Endothelial cell of umbilical vein (primary cell): ENCODE data around the gene RPRD2. TPM values are rescaled to one million over a fixed set of nuclear protein-coding genes. Genes with fewer than 3 reads are reported as not detected.

Experiments used
- BruUV-seq: library from RNA; stranded (reverse); fragments of 400-500 nt; replicated peaks from 2 replicates; lab custom pipeline; 2021; lab: Mats Ljungman, UMichigan
- CTCF ChIA-PET: fragments of 300-600, 350-600 bp; sonication (Branson Sonifier 250); formaldehyde crosslinking; loops from one replicate; lab custom pipeline; 2021; ENCODE audit warnings: antibody characterized with exemption, inconsistent platforms; lab: Charles Lee
- POLR2A ChIA-PET: fragments of 300-600, 350-600 bp; sonication (Branson Sonifier 250); formaldehyde crosslinking; loops from one replicate; lab custom pipeline; 2021; ENCODE audit warnings: antibody characterized with exemption, inconsistent platforms; lab: Charles Lee
- DNase-seq: peaks from one replicate; pipeline ENCODE4 v3.0.0-alpha.2; 2011; ENCODE audit warnings: low read depth, low spot score
- FAIRE-seq: peaks from 2 replicates; lab custom pipeline; 2011; peaks lifted over from hg19 to GRCh38; lab: Jason Lieb, UNC
- H2AFZ ChIP-seq: 2 replicates; pipeline ENCODE4 v1.6.0; 2012; ENCODE audit warnings: low read depth, low read length, control low read depth, inconsistent platforms
- H3K27ac ChIP-seq: 2 replicates; pipeline ENCODE4 v1.5.1; 2011; ENCODE audit warnings: low read depth, mild to moderate bottlenecking, control low read depth, low read length, moderate library complexity; ENCODE audit not compliant: insufficient read depth
- H3K27me3 ChIP-seq, 2 experiments: 2 replicates each; pipeline versions ENCODE4 v1.6.0 to v1.6.1; 2011; ENCODE audit warnings: low read length in 2 of 2, mixed read lengths in 1 of 2; ENCODE audit not compliant: control insufficient read depth in 2 of 2, insufficient read depth in 2 of 2
- H3K36me3 ChIP-seq, 2 experiments: 2 replicates in 1 of 2; 3 replicates in 1 of 2; pipeline ENCODE4 v1.5.1; 2011; ENCODE audit warnings: low read length in 2 of 2, mild to moderate bottlenecking in 1 of 2, moderate library complexity in 1 of 2; ENCODE audit not compliant: control insufficient read depth in 2 of 2, insufficient read depth in 2 of 2; ENCODE audit errors: extremely low read depth in 1 of 2
- H3K4me1 ChIP-seq: 3 replicates; pipeline ENCODE4 v1.5.1; 2011; ENCODE audit warnings: mild to moderate bottlenecking, low read length; ENCODE audit not compliant: control insufficient read depth, insufficient read depth; ENCODE audit errors: extremely low read depth
- H3K4me2 ChIP-seq: 2 replicates; pipeline ENCODE4 v1.6.1; 2011; ENCODE audit warnings: low read length, control low read depth, mixed read lengths; ENCODE audit not compliant: insufficient read depth
- H3K4me3 ChIP-seq, 3 experiments: fragments of 200-600 bp in 1 of 3; sonication (generic), shearing (Covaris generic) in 1 of 3; replicated peaks in 1 of 3; 2 replicates each; pipeline ENCODE4 v1.5.1; 2011 to 2016; ENCODE audit warnings: control low read depth in 3 of 3, low read length in 3 of 3, mild to moderate bottlenecking in 2 of 3, inconsistent platforms in 1 of 3, low read depth in 1 of 3, moderate library complexity in 1 of 3; ENCODE audit not compliant: insufficient read depth in 1 of 3
- H3K79me2 ChIP-seq: 2 replicates; pipeline ENCODE4 v1.6.0; 2012; ENCODE audit warnings: low read length, inconsistent platforms; ENCODE audit not compliant: control insufficient read depth, insufficient read depth
- H3K9ac ChIP-seq: replicated peaks from 2 replicates; pipeline ENCODE3; 2011; ENCODE audit warnings: low read length, control low read depth; ENCODE audit not compliant: insufficient read depth; ENCODE audit errors: extremely low read depth
- H3K9me1 ChIP-seq: replicated peaks from 3 replicates; pipeline ENCODE4 v1.6.0; 2011; ENCODE audit warnings: mild to moderate bottlenecking, low read length; ENCODE audit not compliant: control insufficient read depth, insufficient read depth; ENCODE audit errors: extremely low read depth
- H3K9me3 ChIP-seq: replicated peaks from 2 replicates; pipeline ENCODE4 v1.5.1; 2012; ENCODE audit warnings: low read length, inconsistent platforms; ENCODE audit not compliant: control insufficient read depth, insufficient read depth
- H4K20me1 ChIP-seq: replicated peaks from 2 replicates; pipeline ENCODE3; 2011; ENCODE audit warnings: mild to moderate bottlenecking, low read length; ENCODE audit not compliant: control insufficient read depth, insufficient read depth; ENCODE audit errors: extremely low read depth
- EZH2 ChIP-seq: IDR thresholded peaks from 2 replicates; pipeline ENCODE4 v1.6.1; 2012; ENCODE audit warnings: borderline replicate concordance, low read depth, mild to moderate bottlenecking, moderate library complexity, low read length, inconsistent platforms; ENCODE audit not compliant: severe bottlenecking
- FOS ChIP-seq: IDR thresholded peaks from 2 replicates; pipeline ENCODE4 v1.6.1; 2011; ENCODE audit warnings: mild to moderate bottlenecking, low read length, moderate library complexity, borderline replicate concordance; ENCODE audit not compliant: insufficient read depth
- GATA2 ChIP-seq: IDR thresholded peaks from 2 replicates; pipeline ENCODE4 v1.7.0; 2011; ENCODE audit warnings: low read depth, mild to moderate bottlenecking, moderate library complexity, mixed read lengths, low read length; ENCODE audit not compliant: insufficient read length, insufficient read depth
- JUN ChIP-seq: IDR thresholded peaks from 2 replicates; pipeline ENCODE4 v1.6.1; 2011; ENCODE audit warnings: borderline replicate concordance, low read depth; ENCODE audit not compliant: insufficient read length, insufficient read depth
- MYC ChIP-seq: IDR thresholded peaks from one replicate; pipeline ENCODE4 v1.6.1; 2011; ENCODE audit warnings: mild to moderate bottlenecking, low read depth, low read length
- POLR2A ChIP-seq: IDR thresholded peaks from 2 replicates; pipeline ENCODE4 v1.6.1; 2012; ENCODE audit warnings: low read depth, mild to moderate bottlenecking, control low read depth, low read length
- POLR2AphosphoS5 ChIP-seq: IDR thresholded peaks from 2 replicates; pipeline ENCODE4 v1.6.1; 2012; ENCODE audit warnings: low read depth, mild to moderate bottlenecking, control low read depth, low read length, moderate library complexity; ENCODE audit not compliant: insufficient read depth
- dilution Hi-C: fragments of 300-500 bp; cut with MboI; formaldehyde crosslinking; loops from one replicate; pipeline ENCODE4 v1.15.0; 2019; ENCODE audit warnings: low sequenced_read_pairs; ENCODE audit not compliant: extremely low pct_ligation_motif_present
- intact Hi-C: fragments of 100-400 bp; cut with micrococcal nuclease; formaldehyde crosslinking; loops from one replicate; pipeline ENCODE4 v1.10.0; 2022
- polyA plus RNA-seq, 4 experiments: library from polyadenylated mRNA; depleted of rRNA in 3 of 4; stranded (reverse) in 3 of 4; unstranded in 1 of 4; fragments of >200 nt; gene quantifications; 2 replicates each; pipeline versions ENCODE4 v1.2.1 to v1.2.3, GENCODE V29; 2011 to 2012; ENCODE audit warnings: missing spikeins in 1 of 4
- total RNA-seq: library from RNA; stranded (reverse); gene quantifications from 2 replicates; pipeline ENCODE4 v1.2.3, GENCODE V29; 2021
- TF ChIP-seq, protein P1 (sequence below), 2 donors: IDR thresholded peaks; 1 replicate in 1 of 2; 2 replicates in 1 of 2; pipeline ENCODE4 v1.5.1; 2011; ENCODE audit warnings: low read length in 2 of 2, mild to moderate bottlenecking in 2 of 2, moderate library complexity in 2 of 2, control low read depth in 1 of 2, inconsistent platforms in 1 of 2, low read depth in 1 of 2; ENCODE audit not compliant: insufficient read depth in 1 of 2; ENCODE audit errors: extremely low read depth in 1 of 2
- TF ChIP-seq, protein P2 (sequence below): IDR thresholded peaks from 2 replicates; pipeline ENCODE4 v1.6.1; 2011; ENCODE audit not compliant: insufficient read depth, insufficient read length

The RPRD2 gene
- total and polyA plus RNA-seq, 2 donors (not counting 3 experiments of a cell fraction or from before 2014, with no cell fraction given) = 12.9 to 23.9 TPM

DNA sequence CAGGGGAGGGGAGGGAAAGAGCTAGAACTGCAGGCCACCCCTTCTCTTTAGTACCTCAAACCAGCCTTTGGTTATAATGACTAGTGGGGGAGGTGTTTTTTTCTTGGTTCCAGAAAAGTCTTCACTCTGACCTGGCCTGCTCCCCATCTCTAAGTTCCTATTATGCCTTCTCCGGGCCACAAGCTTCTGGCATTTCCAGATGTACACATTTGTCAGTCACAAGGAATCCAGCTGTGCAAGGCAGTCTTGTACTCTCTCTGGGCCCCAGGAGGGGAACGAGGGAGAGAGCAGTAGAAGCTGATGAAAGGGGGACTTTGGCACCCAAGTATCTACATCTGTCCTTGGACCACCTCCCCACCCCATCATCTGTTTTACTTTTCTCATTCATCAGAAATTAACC, 148.9 kb downstream of the RPRD2 start:
- POLR2A ChIA-PET = no interaction called here
- H3K4me3 ChIP-seq = no peak overlapping the region
- no peak overlapping the region for H3K9ac ChIP-seq
- intact Hi-C loops (no loop called here), dilution Hi-C loops (no loop called here)
- CTCF ChIA-PET = no interaction called here
- no peaks in the 10 kb centered on the region for H4K20me1 ChIP-seq
- H3K4me1 ChIP-seq = peaks cover 12% of the 10 kb centered on the region
- no peak for DNase-seq
- H3K27me3 ChIP-seq = no peaks in the 10 kb centered on the region
- no peaks in the 10 kb centered on the region for H3K79me2 ChIP-seq
- TF ChIP-seq POLR2AphosphoS5 (no peak), POLR2A (no peak), GATA2 (no peak), MYC (no peak), JUN (no peak), EZH2 (no peak), FOS (no peak)
- TF ChIP-seq, protein P1, sequence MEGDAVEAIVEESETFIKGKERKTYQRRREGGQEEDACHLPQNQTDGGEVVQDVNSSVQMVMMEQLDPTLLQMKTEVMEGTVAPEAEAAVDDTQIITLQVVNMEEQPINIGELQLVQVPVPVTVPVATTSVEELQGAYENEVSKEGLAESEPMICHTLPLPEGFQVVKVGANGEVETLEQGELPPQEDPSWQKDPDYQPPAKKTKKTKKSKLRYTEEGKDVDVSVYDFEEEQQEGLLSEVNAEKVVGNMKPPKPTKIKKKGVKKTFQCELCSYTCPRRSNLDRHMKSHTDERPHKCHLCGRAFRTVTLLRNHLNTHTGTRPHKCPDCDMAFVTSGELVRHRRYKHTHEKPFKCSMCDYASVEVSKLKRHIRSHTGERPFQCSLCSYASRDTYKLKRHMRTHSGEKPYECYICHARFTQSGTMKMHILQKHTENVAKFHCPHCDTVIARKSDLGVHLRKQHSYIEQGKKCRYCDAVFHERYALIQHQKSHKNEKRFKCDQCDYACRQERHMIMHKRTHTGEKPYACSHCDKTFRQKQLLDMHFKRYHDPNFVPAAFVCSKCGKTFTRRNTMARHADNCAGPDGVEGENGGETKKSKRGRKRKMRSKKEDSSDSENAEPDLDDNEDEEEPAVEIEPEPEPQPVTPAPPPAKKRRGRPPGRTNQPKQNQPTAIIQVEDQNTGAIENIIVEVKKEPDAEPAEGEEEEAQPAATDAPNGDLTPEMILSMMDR (IDR thresholded peaks at IDR 0.05; ENCODE audit: extremely low read depth in 1 of 2, insufficient read depth in 1 of 2, low read depth in 1 of 2, low read length in 2 of 2) = no peak
- TF ChIP-seq, protein P2, sequence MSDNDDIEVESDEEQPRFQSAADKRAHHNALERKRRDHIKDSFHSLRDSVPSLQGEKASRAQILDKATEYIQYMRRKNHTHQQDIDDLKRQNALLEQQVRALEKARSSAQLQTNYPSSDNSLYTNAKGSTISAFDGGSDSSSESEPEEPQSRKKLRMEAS = no peak
- BruUV-seq = no TSS peak
- no peak overlapping the region for H3K4me2 ChIP-seq
- no peaks in the 10 kb centered on the region for H3K36me3 ChIP-seq
- no peaks in the 10 kb centered on the region for H3K9me3 ChIP-seq
- no peak overlapping the region for H3K27ac ChIP-seq
- H2AFZ ChIP-seq = no peak overlapping the region
- H3K9me1 ChIP-seq = no peaks in the 10 kb centered on the region
- FAIRE-seq = no peak
